DLD1 (cell line): ENCODE measurements around the gene FBXL14.

Source experiments
- in situ Hi-C: cut with HindIII; loops from 2 replicates; pipeline ENCODE4 v1.10.0; 2017; ENCODE audit warnings: low sequenced_read_pairs

Gene FBXL14

GRCh38 chr12:1595026-1595561 lies 713 bp upstream of the FBXL14 start:
- in situ Hi-C loops: no loop called here

DNA sequence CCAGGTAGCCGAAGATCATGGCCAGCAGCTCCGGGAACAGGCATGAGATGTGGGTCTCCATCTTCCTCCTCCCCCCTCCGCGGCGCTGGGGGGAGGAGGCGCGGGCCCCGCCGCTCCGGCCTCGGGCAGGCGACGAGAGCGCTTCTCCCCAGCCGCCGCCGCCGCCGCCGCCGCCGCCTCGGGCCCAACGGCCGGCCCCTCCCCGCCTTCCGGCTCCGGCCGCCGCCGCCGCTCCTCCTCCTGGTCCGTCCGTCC lies 448 bp downstream of the FBXL14 start:
- in situ Hi-C loops: no loop called here

GRCh38 chr12:1593174-1594005 lies 991 bp downstream of the FBXL14 start:
- in situ Hi-C loops: no loop called here

- in situ Hi-C loops: no loop called here
Measured at GRCh38 chr12:1592444-1593173, 1.8 kb downstream of the FBXL14 start.

GRCh38 chr12:1591543-1591942 lies 2.8 kb downstream of the FBXL14 start:
- in situ Hi-C loops: no loop called here

GRCh38 chr12:1591034-1591433 lies 3.3 kb downstream of the FBXL14 start:
- in situ Hi-C loops: no loop called here

GRCh38 chr12:1590221-1590979 lies 4.0 kb downstream of the FBXL14 start:
- in situ Hi-C loops: no loop called here

DNA sequence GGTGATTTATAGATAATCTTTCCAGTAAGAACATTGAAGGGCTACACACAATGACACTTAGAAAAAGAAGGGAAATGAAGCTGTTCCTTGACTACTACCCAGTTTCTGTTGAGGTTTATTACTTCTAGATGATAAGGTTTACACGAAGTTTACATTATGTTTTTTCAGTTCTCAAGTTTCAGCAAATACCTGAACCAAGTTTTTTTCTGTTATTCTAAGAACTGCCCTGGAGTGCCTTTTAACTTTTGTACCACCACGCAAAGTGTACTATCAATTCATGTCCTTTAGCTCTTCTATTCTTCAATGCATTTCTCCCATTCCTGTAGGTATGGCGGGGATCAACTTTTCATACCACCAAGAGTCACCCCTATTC lies 5.8 kb downstream of the FBXL14 start:
- in situ Hi-C loops: no loop called here

GRCh38 chr12:1587927-1588574 lies 6.3 kb downstream of the FBXL14 start:
- in situ Hi-C loops: no loop called here

- in situ Hi-C loops: no loop called here
Measured at GRCh38 chr12:1584326-1584725, 10.1 kb downstream of the FBXL14 start.

DNA sequence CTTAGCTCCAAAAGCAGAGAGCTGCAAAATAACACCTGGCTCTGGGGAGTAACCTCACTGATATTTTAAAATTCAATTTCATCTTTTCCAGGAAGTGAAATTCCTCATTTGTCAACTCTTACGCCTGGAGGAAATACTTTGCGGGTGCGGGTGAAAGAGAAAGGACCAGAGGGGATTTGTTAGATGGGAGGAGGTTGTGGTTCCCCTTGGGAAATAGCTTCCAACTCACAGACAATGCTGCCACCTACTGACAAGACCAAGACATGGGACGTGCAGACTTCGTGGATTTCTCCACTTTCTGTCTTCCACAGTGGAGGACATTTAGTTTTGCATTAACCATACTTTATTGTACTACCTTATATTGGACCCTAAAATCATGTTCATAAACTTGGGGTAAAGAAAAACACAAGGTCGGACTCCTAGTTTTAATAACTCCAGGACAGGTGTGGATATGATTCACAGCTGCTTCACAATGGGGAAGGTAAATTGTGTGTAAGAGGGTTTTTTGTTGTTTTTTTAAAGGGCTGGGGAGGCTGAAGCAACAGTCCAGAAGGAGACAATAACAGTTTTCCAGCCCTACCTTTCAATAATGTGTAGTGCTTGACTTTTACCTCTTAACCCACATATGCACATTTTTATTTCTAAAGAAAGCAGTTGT lies 10.8 kb downstream of the FBXL14 start:
- in situ Hi-C loops: no loop called here

DNA sequence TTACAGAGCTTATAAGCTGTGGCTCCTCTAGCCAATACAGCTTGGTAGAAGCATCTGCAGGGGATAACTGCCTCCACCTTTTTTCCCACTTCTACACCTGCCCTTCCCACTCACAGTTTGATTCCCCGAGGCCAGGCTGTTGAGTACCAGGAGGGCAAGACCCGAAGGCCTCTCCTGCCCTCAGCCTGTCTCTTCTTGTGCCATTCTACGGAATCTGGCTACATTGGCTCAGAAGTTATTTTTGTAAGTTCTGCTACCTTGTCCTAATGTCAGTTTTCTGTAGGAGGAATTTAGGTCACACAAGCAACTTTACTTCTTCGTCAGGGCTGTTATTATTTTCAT lies 11.7 kb downstream of the FBXL14 start:
- in situ Hi-C loops: no loop called here

GRCh38 chr12:1581973-1582708 lies 12.2 kb downstream of the FBXL14 start:
- in situ Hi-C loops: no loop called here

- in situ Hi-C loops: no loop called here
Measured at GRCh38 chr12:1580526-1580925, 13.9 kb downstream of the FBXL14 start.

DNA sequence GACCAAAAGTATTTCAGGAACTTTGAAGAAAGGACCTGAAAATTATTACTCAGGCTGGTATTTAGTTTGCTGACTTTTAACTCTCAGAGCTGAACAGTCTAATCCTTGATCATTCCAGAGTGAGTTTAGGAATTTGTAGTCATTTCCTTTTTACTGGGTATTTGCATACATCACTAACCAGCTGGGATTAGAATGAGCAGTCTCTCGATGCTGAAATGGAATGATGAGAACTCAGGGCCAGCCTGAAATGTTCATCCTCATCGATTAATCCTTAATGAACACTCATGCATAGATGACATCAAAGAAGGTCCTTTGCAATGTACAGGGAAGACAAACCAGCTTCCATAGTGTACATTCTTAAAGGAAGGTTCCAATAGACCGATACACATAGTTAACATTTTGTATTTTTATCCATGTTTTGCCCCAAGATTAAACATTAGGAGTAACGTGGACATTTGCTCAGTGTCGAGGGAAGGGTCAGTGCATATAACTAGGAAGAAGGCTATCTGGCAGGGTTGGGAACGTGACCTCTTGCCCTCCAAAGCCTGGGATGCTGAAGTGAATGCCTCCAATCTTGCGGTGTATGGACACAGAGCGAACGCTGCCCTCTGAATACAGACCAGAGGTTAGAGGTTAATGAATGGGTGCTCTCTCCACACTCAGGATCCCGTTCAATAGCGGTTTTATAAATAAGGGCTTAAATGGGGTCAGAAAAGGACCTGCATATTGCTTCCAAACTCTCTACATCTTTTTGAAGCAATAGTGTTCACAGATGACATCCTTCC lies 14.5 kb downstream of the FBXL14 start:
- in situ Hi-C loops: no loop called here

- in situ Hi-C loops: no loop called here
Measured at GRCh38 chr12:1576410-1577241, 17.8 kb downstream of the FBXL14 start.

DNA sequence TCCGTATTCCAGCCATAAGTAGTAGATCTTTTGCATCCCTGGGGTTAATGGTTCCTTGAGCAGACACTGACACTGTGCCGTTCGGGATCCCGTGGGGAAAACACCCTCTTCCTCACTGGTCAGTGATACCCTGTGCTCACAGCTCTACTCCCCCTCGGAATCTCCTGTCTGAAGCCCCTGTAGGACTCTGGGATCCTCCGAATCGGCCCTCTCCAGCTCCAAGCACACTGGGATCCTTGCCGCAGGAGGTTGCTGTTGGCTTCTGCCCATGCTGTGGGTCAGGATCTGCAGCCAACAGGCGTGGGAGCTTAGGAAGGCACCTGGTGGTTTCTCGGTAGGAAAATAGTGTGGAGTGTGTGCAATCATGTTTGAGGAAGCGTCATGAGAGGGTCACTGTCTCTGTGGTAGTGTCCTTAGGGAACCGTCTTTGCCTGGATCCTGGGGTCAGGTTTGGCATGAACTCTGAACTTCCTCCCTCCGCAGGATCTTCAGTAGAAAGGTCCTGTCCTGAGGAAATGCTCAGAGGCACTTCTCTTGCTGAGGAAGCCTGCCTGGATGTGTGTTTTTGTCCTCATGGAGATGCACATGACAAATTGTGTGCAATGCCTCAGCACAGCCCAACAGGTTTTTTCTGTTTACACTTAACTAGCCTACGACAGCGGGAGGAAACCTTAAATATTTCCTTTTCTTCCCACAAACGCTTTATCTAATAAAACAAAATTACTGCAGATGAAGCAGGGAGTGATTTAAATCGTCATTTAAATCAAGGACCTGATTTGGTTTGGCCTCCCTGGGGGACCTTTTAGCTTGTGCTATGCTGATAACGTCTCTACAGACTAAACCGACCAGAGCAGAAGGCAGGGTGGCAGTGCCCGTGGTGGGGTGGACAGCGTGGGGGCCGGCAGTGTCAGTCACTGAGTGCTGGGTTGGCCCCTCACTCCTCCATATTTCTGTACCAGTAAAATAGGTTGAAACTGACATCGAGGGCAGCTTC lies 18.7 kb downstream of the FBXL14 start:
- in situ Hi-C loops: no loop called here
